ENCODE data around the gene ZC2HC1B. TPM values are rescaled to one million over a fixed set of nuclear protein-coding genes. Genes with fewer than 3 reads are reported as not detected.

ZC2HC1B gene
- total RNA-seq, 1 donor from 2014 or later = not detected

GRCh38 chr6:143936778-143937667, 72.7 kb downstream of the ZC2HC1B start:
- H3K4me3 ChIP-seq = no peak overlapping the region
- H3K27ac ChIP-seq = no peak overlapping the region
- no peak for ATAC-seq
- TF ChIP-seq CTCF (IDR thresholded peaks at IDR 0.05) = no peak
- no peaks in the 10 kb centered on the region for H3K9me3 ChIP-seq
- intact Hi-C loops (cut with DNase I) = no loop called here
- no peaks in the 10 kb centered on the region for H3K36me3 ChIP-seq
- no peaks in the 10 kb centered on the region for H3K4me1 ChIP-seq
- no peaks in the 10 kb centered on the region for H3K27me3 ChIP-seq (ENCODE audit: low read depth)
- DNase-seq = no peak

GRCh38 chr6:143937668-143937970, 73.3 kb downstream of the ZC2HC1B start:
- Histone ChIP-seq H3K9me3 (no peaks in the 10 kb centered on the region), H3K4me3 (no peak overlapping the region), H3K36me3 (no peaks in the 10 kb centered on the region), H3K27me3 (ENCODE audit: low read depth) (no peaks in the 10 kb centered on the region), H3K27ac (no peak overlapping the region), H3K4me1 (no peaks in the 10 kb centered on the region)
- intact Hi-C loops (cut with DNase I) = no loop called here
- DNase-seq (no peak), ATAC-seq (no peak)
- no peak for TF ChIP-seq CTCF (IDR thresholded peaks at IDR 0.05)

GRCh38 chr6:143939364-143939763, 75.1 kb downstream of the ZC2HC1B start:
- no peak overlapping the region for H3K27ac ChIP-seq
- no peak for DNase-seq
- no peak overlapping the region for H3K4me3 ChIP-seq
- H3K9me3 ChIP-seq = no peaks in the 10 kb centered on the region
- H3K4me1 ChIP-seq = no peaks in the 10 kb centered on the region
- H3K36me3 ChIP-seq = no peaks in the 10 kb centered on the region
- no peaks in the 10 kb centered on the region for H3K27me3 ChIP-seq (ENCODE audit: low read depth)
- ATAC-seq = no peak
- TF ChIP-seq CTCF (IDR thresholded peaks at IDR 0.05) = no peak
- intact Hi-C loops (cut with DNase I) = no loop called here

GRCh38 chr6:143940011-143940597, 75.8 kb downstream of the ZC2HC1B start:
- Histone ChIP-seq H3K4me1 (no peaks in the 10 kb centered on the region), H3K27ac (no peak overlapping the region), H3K36me3 (no peaks in the 10 kb centered on the region), H3K4me3 (no peak overlapping the region), H3K27me3 (ENCODE audit: low read depth) (no peaks in the 10 kb centered on the region), H3K9me3 (no peaks in the 10 kb centered on the region)
- DNase-seq (no peak), ATAC-seq (peak; percentile 85 to 88)
- peak; percentile 72 for TF ChIP-seq CTCF (IDR thresholded peaks at IDR 0.05)
- intact Hi-C loops (cut with DNase I) = no loop called here

GRCh38 chr6:143941852-143942627, 77.8 kb downstream of the ZC2HC1B start:
- Histone ChIP-seq H3K4me1 (no peaks in the 10 kb centered on the region), H3K27ac (no peak overlapping the region), H3K4me3 (no peak overlapping the region), H3K27me3 (ENCODE audit: low read depth) (no peaks in the 10 kb centered on the region), H3K36me3 (no peaks in the 10 kb centered on the region), H3K9me3 (peaks cover 3% of the 10 kb centered on the region)
- peak; percentile 62 for TF ChIP-seq CTCF (IDR thresholded peaks at IDR 0.05)
- intact Hi-C loops (cut with DNase I) = no loop called here
- ATAC-seq (peak; percentile 74 to 78), DNase-seq (peak; percentile 78)
